Tibial nerve (tissue), 4 donors: ENCODE results near the gene ELOF1. TPM values are rescaled to one million over a fixed set of nuclear protein-coding genes. Genes with fewer than 3 reads are reported as not detected.
"Not testable (repeated sequence)": the region's sequence is repeated elsewhere in the genome, so short reads cannot be mapped to it uniquely, and the experiment has no call there.

Source experiments
- DNase-seq, 2 donors: peaks; one replicate each; pipeline ENCODE4 v3.0.0-alpha.2; 2019; ENCODE audit warnings: low spot score in 2 of 2
- H3K27ac ChIP-seq, 4 donors: fragments of 200-600 bp; sonication (generic) in 3 of 4; one replicate each; pipeline ENCODE4 v1.5.1; 2017 to 2019; ENCODE audit warnings: mild to moderate bottlenecking in 1 of 4
- H3K27me3 ChIP-seq, 2 donors: fragments of 200-600 bp; sonication (generic) in 1 of 2; one replicate each; pipeline versions ENCODE4 v1.5.1 to v1.6.0; 2017 to 2019
- H3K36me3 ChIP-seq, 3 donors: fragments of 200-600 bp; sonication (generic); one replicate each; pipeline ENCODE4 v1.5.1; 2018 to 2019
- H3K4me1 ChIP-seq, 4 donors: fragments of 200-600 bp; sonication (generic) in 3 of 4; one replicate each; pipeline ENCODE4 v1.5.1; 2017 to 2019
- H3K4me3 ChIP-seq, 4 donors: fragments of 200-600 bp; sonication (generic) in 3 of 4; one replicate each; pipeline ENCODE4 v1.5.1; 2017 to 2019; ENCODE audit warnings: mild to moderate bottlenecking in 1 of 4, moderate library complexity in 1 of 4
- H3K9me3 ChIP-seq, 4 donors: fragments of 200-600 bp; sonication (generic) in 3 of 4; one replicate each; pipeline ENCODE4 v1.5.1; 2017 to 2019
- EP300 ChIP-seq, 2 donors: sonication (generic); formaldehyde crosslinking; IDR thresholded peaks; one replicate each; pipeline ENCODE4 v1.6.1; 2017; ENCODE audit warnings: antibody characterized with exemption in 2 of 2, mild to moderate bottlenecking in 1 of 2
- POLR2A ChIP-seq, 2 donors: fragments of 450-650 bp; IDR thresholded peaks; one replicate each; pipeline ENCODE4 v1.6.1; 2017; ENCODE audit warnings: antibody characterized with exemption in 2 of 2, mild to moderate bottlenecking in 2 of 2, moderate library complexity in 2 of 2
- WGBS, 2 donors: methylation state at CpG; one replicate each; pipeline ENCODE4 v1.1.5; 2018; 5-methylcytosine and 5-hydroxymethylcytosine counted together
- total RNA-seq, 4 donors: library from RNA; depleted of rRNA; stranded (reverse); fragments of >200 nt; gene quantifications; one replicate each; pipeline ENCODE4 v1.1.0, GENCODE V29; 2016
- TF ChIP-seq, protein P1 (sequence below), 5 experiments: fragments of 200-600 bp in 3 of 5; fragments of 450-650 bp in 2 of 5; sonication (generic) in 3 of 5; IDR thresholded peaks; one replicate each; pipeline ENCODE4 v1.5.1; 2016 to 2019; ENCODE audit warnings: antibody characterized with exemption in 5 of 5, mild to moderate bottlenecking in 3 of 5, moderate library complexity in 2 of 5

The ELOF1 gene
- total RNA-seq: 10 to 100 TPM; 26.8 to 34.1 (median 28.9) TPM

- peak within 1 kb of the TSS; percentile 58 to 88 (median 79) for H3K27ac ChIP-seq
- TF ChIP-seq POLR2A (IDR thresholded peaks at IDR 0.05) (peak; percentile 61 to 85), EP300 (IDR thresholded peaks at IDR 0.05) (peak; percentile 96 to 98)
- TF ChIP-seq, protein P1, sequence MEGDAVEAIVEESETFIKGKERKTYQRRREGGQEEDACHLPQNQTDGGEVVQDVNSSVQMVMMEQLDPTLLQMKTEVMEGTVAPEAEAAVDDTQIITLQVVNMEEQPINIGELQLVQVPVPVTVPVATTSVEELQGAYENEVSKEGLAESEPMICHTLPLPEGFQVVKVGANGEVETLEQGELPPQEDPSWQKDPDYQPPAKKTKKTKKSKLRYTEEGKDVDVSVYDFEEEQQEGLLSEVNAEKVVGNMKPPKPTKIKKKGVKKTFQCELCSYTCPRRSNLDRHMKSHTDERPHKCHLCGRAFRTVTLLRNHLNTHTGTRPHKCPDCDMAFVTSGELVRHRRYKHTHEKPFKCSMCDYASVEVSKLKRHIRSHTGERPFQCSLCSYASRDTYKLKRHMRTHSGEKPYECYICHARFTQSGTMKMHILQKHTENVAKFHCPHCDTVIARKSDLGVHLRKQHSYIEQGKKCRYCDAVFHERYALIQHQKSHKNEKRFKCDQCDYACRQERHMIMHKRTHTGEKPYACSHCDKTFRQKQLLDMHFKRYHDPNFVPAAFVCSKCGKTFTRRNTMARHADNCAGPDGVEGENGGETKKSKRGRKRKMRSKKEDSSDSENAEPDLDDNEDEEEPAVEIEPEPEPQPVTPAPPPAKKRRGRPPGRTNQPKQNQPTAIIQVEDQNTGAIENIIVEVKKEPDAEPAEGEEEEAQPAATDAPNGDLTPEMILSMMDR (IDR thresholded peaks at IDR 0.05): peak in 2 of 5 experiments; percentile 9 to 19
- peak; percentile 91 to 92 for DNase-seq
- peaks cover 0 to 44% (median 17%) of the 10 kb centered on the region in 4 donors for H3K4me1 ChIP-seq
- no peaks in the 10 kb centered on the region for H3K27me3 ChIP-seq
- H3K4me3 ChIP-seq: peak within 1 kb of the TSS; percentile 72 to 95 (median 82)
- peaks cover 0 to 27% (median 4%) of the 10 kb centered on the region in 3 donors for H3K36me3 ChIP-seq
- H3K9me3 ChIP-seq: no peaks in the 10 kb centered on the region
- 2 to 5% methylated on average over 32 to 57 of the region's 57 CpGs for WGBS, 2 donors
Measured at GRCh38 chr19:11558881-11559828, at the start of gene ELOF1. Gene ELOF1, minus strand, starts transcription at chr19:11559230. Its CDS starts 4,883 bp downstream, at chr19:11554347.

GRCh38 chr19:11606484-11606883, 47.5 kb upstream of the ELOF1 start:
- peaks cover 0 to 7% (median 0%) of the 10 kb centered on the region in 4 donors for H3K9me3 ChIP-seq
- H3K27ac ChIP-seq: no peak overlapping the region
- no peak overlapping the region for H3K4me3 ChIP-seq
- 98 to 99% methylated on average over 7 to 8 of the region's 8 CpGs for WGBS, 2 donors
- TF ChIP-seq, protein P1 (IDR thresholded peaks at IDR 0.05): no peak
- TF ChIP-seq EP300 (IDR thresholded peaks at IDR 0.05): no peak
- no peak for TF ChIP-seq POLR2A (IDR thresholded peaks at IDR 0.05)
- peaks cover 0 to 54% (median 6%) of the 10 kb centered on the region in 3 donors for H3K36me3 ChIP-seq
- no peaks in the 10 kb centered on the region for H3K27me3 ChIP-seq
- no peaks in the 10 kb centered on the region for H3K4me1 ChIP-seq
- no peak for DNase-seq

- H3K9me3 ChIP-seq, H3K4me3 ChIP-seq, H3K27me3 ChIP-seq, H3K27ac ChIP-seq, DNase-seq: not testable (repeated sequence)
- H3K4me1 ChIP-seq: peaks cover 0 to 31% (median 10%) of the 10 kb centered on the region in 4 donors
- peaks cover 0 to 23% (median 0%) of the 10 kb centered on the region in 3 donors for H3K36me3 ChIP-seq
- 94 to 95% methylated on average over 8 of the region's 8 CpGs for WGBS, 2 donors
Measured at GRCh38 chr19:11599704-11600103, 40.7 kb upstream of the ELOF1 start.

- Histone ChIP-seq H3K4me1 (peaks cover 0 to 31% (median 10%) of the 10 kb centered on the region in 4 donors), H3K36me3 (peaks cover 0 to 13% (median 0%) of the 10 kb centered on the region in 3 donors), H3K9me3 (no peaks in the 10 kb centered on the region), H3K4me3 (peak overlapping the region in 1 of 4 donors; percentile 70), H3K27ac (no peak overlapping the region), H3K27me3 (no peaks in the 10 kb centered on the region)
- DNase-seq: no peak
- 89 to 95% methylated on average over 2 of the region's 2 CpGs for WGBS, 2 donors
- no peak for TF ChIP-seq EP300 (IDR thresholded peaks at IDR 0.05)
- TF ChIP-seq, protein P1 (IDR thresholded peaks at IDR 0.05): no peak
- TF ChIP-seq POLR2A (IDR thresholded peaks at IDR 0.05): no peak
Measured at GRCh38 chr19:11598746-11599145, 39.7 kb upstream of the ELOF1 start.

DNA sequence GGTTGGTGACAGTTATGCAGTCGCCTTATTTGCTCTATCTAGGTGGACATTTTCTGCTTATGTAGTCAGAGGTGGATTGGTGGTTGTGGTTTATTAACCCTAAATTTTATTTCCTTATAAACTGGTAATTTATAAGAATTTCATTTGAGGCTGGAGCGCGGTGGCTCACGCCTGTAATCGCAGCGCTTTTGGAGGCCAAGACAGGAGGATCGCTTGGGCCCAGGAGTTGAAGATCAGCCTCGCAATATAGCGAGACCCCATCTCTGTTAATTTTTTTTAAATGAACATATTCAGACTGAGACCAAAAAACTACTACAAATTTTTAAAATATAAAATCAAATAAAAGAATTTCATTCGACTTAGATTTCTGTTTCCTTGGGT, 39.1 kb upstream of the ELOF1 start:
- no peaks in the 10 kb centered on the region for H3K27me3 ChIP-seq
- H3K36me3 ChIP-seq: peaks cover 0 to 9% (median 0%) of the 10 kb centered on the region in 3 donors
- peak overlapping the region; percentile 85 to 98 (median 91) for H3K27ac ChIP-seq
- no peaks in the 10 kb centered on the region for H3K9me3 ChIP-seq
- H3K4me3 ChIP-seq: peak overlapping the region; percentile 64 to 96 (median 80)
- H3K4me1 ChIP-seq: peaks cover 0 to 31% (median 10%) of the 10 kb centered on the region in 4 donors
- no peak for DNase-seq
- WGBS, 2 donors: 64 to 67% methylated on average over 10 of the region's 10 CpGs
- TF ChIP-seq, protein P1 (IDR thresholded peaks at IDR 0.05): no peak
- TF ChIP-seq EP300 (IDR thresholded peaks at IDR 0.05): no peak
- no peak for TF ChIP-seq POLR2A (IDR thresholded peaks at IDR 0.05)
